Measurements from ENCODE around the gene AKAP6. TPM values are rescaled to one million over a fixed set of nuclear protein-coding genes. Genes with fewer than 3 reads are reported as not detected.

Gene AKAP6
- total RNA-seq, 4 donors from 2014 or later: 2.0 to 11.0 (median 4.2) TPM

GRCh38 chr14:32603992-32604565 is 275.0 kb downstream of the AKAP6 start:
- TF ChIP-seq CTCF (IDR thresholded peaks at IDR 0.05) (no peak), POLR2A (IDR thresholded peaks at IDR 0.05) (no peak), EP300 (IDR thresholded peaks at IDR 0.05) (no peak), POLR2AphosphoS5 (IDR thresholded peaks at IDR 0.05) (no peak)
- WGBS: 98% methylated on average over 2 of the region's 2 CpGs
- H3K9me3 ChIP-seq: no peaks in the 10 kb centered on the region
- no peaks in the 10 kb centered on the region for H3K27me3 ChIP-seq
- no peaks in the 10 kb centered on the region for H3K36me3 ChIP-seq
- no peak overlapping the region for H3K27ac ChIP-seq
- no peak overlapping the region for H3K4me3 ChIP-seq
- DNase-seq (ENCODE audit: low spot score in 2 of 2): no peak
- H3K4me1 ChIP-seq: no peaks in the 10 kb centered on the region

- H3K4me1 ChIP-seq: peaks cover under 1% of the 10 kb centered on the region
- H3K9me3 ChIP-seq: no peaks in the 10 kb centered on the region
- H3K27me3 ChIP-seq: no peaks in the 10 kb centered on the region
- no peak for DNase-seq (ENCODE audit: low spot score in 2 of 2)
- H3K36me3 ChIP-seq: no peaks in the 10 kb centered on the region
- H3K4me3 ChIP-seq: no peak overlapping the region
- no peak overlapping the region for H3K27ac ChIP-seq
- 93% methylated on average over 2 of the region's 2 CpGs for WGBS
- TF ChIP-seq POLR2A (IDR thresholded peaks at IDR 0.05) (no peak), POLR2AphosphoS5 (IDR thresholded peaks at IDR 0.05) (no peak), EP300 (IDR thresholded peaks at IDR 0.05) (no peak), CTCF (IDR thresholded peaks at IDR 0.05) (no peak)
These were observed 277.2 kb downstream of the AKAP6 start for GRCh38 chr14:32606301-32606700.

- H3K4me3 ChIP-seq: no peak overlapping the region
- H3K27me3 ChIP-seq: no peaks in the 10 kb centered on the region
- peaks cover 11% of the 10 kb centered on the region for H3K4me1 ChIP-seq
- TF ChIP-seq POLR2AphosphoS5 (IDR thresholded peaks at IDR 0.05): no peak
- TF ChIP-seq POLR2A (IDR thresholded peaks at IDR 0.05): no peak
- no peak for TF ChIP-seq EP300 (IDR thresholded peaks at IDR 0.05)
- TF ChIP-seq CTCF (IDR thresholded peaks at IDR 0.05): no peak
- no peaks in the 10 kb centered on the region for H3K36me3 ChIP-seq
- H3K27ac ChIP-seq: no peak overlapping the region
- WGBS: 78% methylated on average over 1 of the region's 1 CpG
- DNase-seq (ENCODE audit: low spot score in 2 of 2): no peak
- no peaks in the 10 kb centered on the region for H3K9me3 ChIP-seq
These were observed 278.3 kb downstream of the AKAP6 start for GRCh38 chr14:32607399-32607798.

- TF ChIP-seq EP300 (IDR thresholded peaks at IDR 0.05): no peak
- no peak for TF ChIP-seq POLR2A (IDR thresholded peaks at IDR 0.05)
- no peak for TF ChIP-seq CTCF (IDR thresholded peaks at IDR 0.05)
- no peak for TF ChIP-seq POLR2AphosphoS5 (IDR thresholded peaks at IDR 0.05)
- Histone ChIP-seq H3K4me1 (peaks cover 11% of the 10 kb centered on the region), H3K36me3 (no peaks in the 10 kb centered on the region), H3K27ac (no peak overlapping the region), H3K27me3 (no peaks in the 10 kb centered on the region), H3K4me3 (no peak overlapping the region), H3K9me3 (no peaks in the 10 kb centered on the region)
- WGBS: 72% methylated on average over 1 of the region's 1 CpG
- no peak for DNase-seq (ENCODE audit: low spot score in 2 of 2)
These were observed 279.8 kb downstream of the AKAP6 start for GRCh38 chr14:32608857-32609256.

- TF ChIP-seq POLR2A (IDR thresholded peaks at IDR 0.05): no peak
- WGBS: 90% methylated on average over 3 of the region's 3 CpGs
- DNase-seq (ENCODE audit: low spot score in 2 of 2): no peak
- no peaks in the 10 kb centered on the region for H3K27me3 ChIP-seq
- H3K9me3 ChIP-seq: no peaks in the 10 kb centered on the region
- H3K27ac ChIP-seq: no peak overlapping the region
- H3K4me1 ChIP-seq: peaks cover 11% of the 10 kb centered on the region
- no peak overlapping the region for H3K4me3 ChIP-seq
- H3K36me3 ChIP-seq: no peaks in the 10 kb centered on the region
These were observed 280.3 kb downstream of the AKAP6 start for GRCh38 chr14:32609388-32609787.

- H3K27ac ChIP-seq: no peak overlapping the region
- 85% methylated on average over 1 of the region's 1 CpG for WGBS
These were observed 282.7 kb downstream of the AKAP6 start for GRCh38 chr14:32611752-32612151.

More at GRCh38 chr14:32611752-32612151, 282.7 kb downstream of the AKAP6 start:
- no peak for DNase-seq (ENCODE audit: low spot score in 2 of 2)
- Histone ChIP-seq H3K27me3 (no peaks in the 10 kb centered on the region), H3K9me3 (no peaks in the 10 kb centered on the region), H3K4me3 (no peak overlapping the region), H3K4me1 (peaks cover 11% of the 10 kb centered on the region), H3K36me3 (no peaks in the 10 kb centered on the region)
- no peak for TF ChIP-seq CTCF (IDR thresholded peaks at IDR 0.05)
- no peak for TF ChIP-seq EP300 (IDR thresholded peaks at IDR 0.05)
- no peak for TF ChIP-seq POLR2A (IDR thresholded peaks at IDR 0.05)
- no peak for TF ChIP-seq POLR2AphosphoS5 (IDR thresholded peaks at IDR 0.05)
